HepG2 (cell line): ENCODE data around the gene TCFL5. TPM values are rescaled to one million over a fixed set of nuclear protein-coding genes. Genes with fewer than 3 reads are reported as not detected.
A peak's percentile ranks its signal among the peaks of the same experiment; 100 is the strongest.

ENCODE experiments used
- AHR ChIP-seq: IDR thresholded peaks from 2 replicates; pipeline ENCODE4 v1.6.1; 2018; ENCODE audit warnings: missing genetic modification reagents, missing compliant biosample characterization
- ARNT ChIP-seq: fragments of 450-650 bp; IDR thresholded peaks from 2 replicates; pipeline ENCODE4 v1.6.1; 2017
- CREB3 ChIP-seq: sonication (generic); formaldehyde crosslinking; IDR thresholded peaks from 2 replicates; pipeline ENCODE4 v1.5.0; 2020; ENCODE audit warnings: missing genetic modification reagents
- GABPA ChIP-seq, 2 experiments: IDR thresholded peaks; 2 replicates each; pipeline ENCODE4 v1.6.1; 2011 to 2016; ENCODE audit warnings: low read depth in 2 of 2, low read length in 1 of 2, missing biosample characterization in 1 of 2, missing genetic modification characterization in 1 of 2
- HNRNPUL1 ChIP-seq: fragments of 200-400 bp; formaldehyde crosslinking; IDR thresholded peaks from 2 replicates; pipeline ENCODE4 v1.6.1; 2017; ENCODE audit warnings: low read depth, mild to moderate bottlenecking, low read length, moderate library complexity
- KAT7 ChIP-seq: IDR thresholded peaks from 2 replicates; pipeline ENCODE4 v1.6.1; 2018; ENCODE audit warnings: borderline replicate concordance, missing compliant biosample characterization
- MLX ChIP-seq: IDR thresholded peaks from 2 replicates; pipeline ENCODE4 v1.6.1; 2016
- MXD4 ChIP-seq: IDR thresholded peaks from 2 replicates; pipeline ENCODE4 v1.6.1; 2016; ENCODE audit warnings: mild to moderate bottlenecking, missing biosample characterization, missing genetic modification reagents
- PBX3 ChIP-seq: sonication (generic); formaldehyde crosslinking; IDR thresholded peaks from 2 replicates; pipeline ENCODE4 v1.8.1; 2023; ENCODE audit warnings: missing genetic modification reagents, inconsistent platforms, borderline replicate concordance
- RFXANK ChIP-seq: IDR thresholded peaks from 2 replicates; pipeline ENCODE4 v1.6.1; 2016
- SIX4 ChIP-seq: sonication (generic); formaldehyde crosslinking; IDR thresholded peaks from 2 replicates; pipeline ENCODE4 v1.4.0; 2020; ENCODE audit warnings: missing genetic modification reagents
- SMYD3 ChIP-seq: sonication (generic); formaldehyde crosslinking; IDR thresholded peaks from 2 replicates; pipeline ENCODE4 v1.8.1; 2023; ENCODE audit warnings: mild to moderate bottlenecking, missing genetic modification reagents
- SNAPC4 ChIP-seq: sonication (generic); formaldehyde crosslinking; IDR thresholded peaks from 2 replicates; pipeline ENCODE4 v1.4.0; 2020; ENCODE audit warnings: mild to moderate bottlenecking, missing genetic modification reagents
- SP1 ChIP-seq, 2 experiments: fragments of 450-650 bp in 1 of 2; sonication (generic) in 1 of 2; formaldehyde crosslinking in 1 of 2; IDR thresholded peaks; 2 replicates each; pipeline versions ENCODE4 v1.4.0 to v1.6.1; 2016 to 2020; ENCODE audit warnings: missing genetic modification reagents in 1 of 2
- SP140L ChIP-seq: sonication (generic); formaldehyde crosslinking; IDR thresholded peaks from 2 replicates; pipeline ENCODE4 v1.4.0; 2020; ENCODE audit warnings: missing genetic modification reagents, borderline replicate concordance
- ZBTB42 ChIP-seq: sonication (generic); formaldehyde crosslinking; IDR thresholded peaks from 2 replicates; pipeline ENCODE4 v1.5.0; 2020; ENCODE audit warnings: mild to moderate bottlenecking, missing genetic modification reagents
- ZFP36 ChIP-seq: fragments of 150-350 bp; IDR thresholded peaks from 2 replicates; pipeline ENCODE4 v1.6.1; 2018; ENCODE audit warnings: borderline replicate concordance, low read length, low read depth; ENCODE audit not compliant: partially characterized antibody
- ZNF7 ChIP-seq: IDR thresholded peaks from 2 replicates; pipeline ENCODE4 v1.6.1; 2016; ENCODE audit warnings: missing biosample characterization, missing genetic modification reagents
- ZNF772 ChIP-seq: sonication (generic); formaldehyde crosslinking; IDR thresholded peaks from 2 replicates; pipeline ENCODE4 v1.5.0; 2020; ENCODE audit warnings: mild to moderate bottlenecking, missing genetic modification reagents
- ZNF780A ChIP-seq: sonication (generic); formaldehyde crosslinking; IDR thresholded peaks from 2 replicates; pipeline ENCODE4 v1.8.0; 2022; ENCODE audit warnings: mild to moderate bottlenecking, missing genetic modification reagents, moderate library complexity
- ZNF781 ChIP-seq: sonication (generic); formaldehyde crosslinking; IDR thresholded peaks from 2 replicates; pipeline ENCODE4 v1.5.1; 2020; ENCODE audit warnings: borderline replicate concordance, mild to moderate bottlenecking, missing genetic modification reagents; ENCODE audit errors: not compliant biosample characterization
- polyA plus RNA-seq, 8 experiments: library from polyadenylated mRNA; depleted of rRNA in 3 of 8; stranded (reverse) in 7 of 8; unstranded in 1 of 8; fragments of >200 nt; fragmentation: Illumina TruSeq in 4 of 8; extraction: Trizol in 4 of 8; gene quantifications; 2 replicates each; pipeline versions ENCODE4 v1.2.1 to v1.2.3, GENCODE V29; 2011 to 2016; ENCODE audit warnings: low read depth in 4 of 8, missing spikeins in 1 of 8, mixed read lengths in 1 of 8; ENCODE audit not compliant: insufficient read depth in 1 of 8
- total RNA-seq, 5 experiments: library from RNA; depleted of rRNA; stranded (reverse); fragments of >200 nt; fragmentation: Illumina TruSeq; extraction: Trizol; gene quantifications; 2 replicates each; pipeline ENCODE4 v1.2.3, GENCODE V29; 2016; ENCODE audit warnings: low read depth in 1 of 5
- TF ChIP-seq, protein P1 (sequence below): sonication (generic); formaldehyde crosslinking; IDR thresholded peaks from 2 replicates; pipeline ENCODE4 v1.8.1; 2023; ENCODE audit warnings: mild to moderate bottlenecking, missing genetic modification reagents, borderline replicate concordance

The TCFL5 gene
- total and polyA plus RNA-seq, 2 of the 13 experiments (the other 11 are each of a cell fraction or from before 2014, with no cell fraction given) = 14.8 to 20.0 TPM

GRCh38 chr20:62815066-62815991 lies 46.3 kb downstream of the TCFL5 start (continued):
- TF ChIP-seq PBX3 (no peak), GABPA (IDR thresholded peaks at IDR 0.05; ENCODE audit: low read depth, low read length) (no peak), GABPA (CRISPR knock-in tag; IDR thresholded peaks at IDR 0.05; ENCODE audit: low read depth) (no peak), MXD4 (CRISPR knock-in tag) (no peak), RFXANK (CRISPR knock-in tag) (no peak), HNRNPUL1 (no peak), SIX4 (CRISPR knock-in tag) (no peak), ARNT (no peak), CREB3 (CRISPR knock-in tag) (no peak), ZNF7 (CRISPR knock-in tag) (no peak), ZNF780A (CRISPR knock-in tag) (no peak), SNAPC4 (CRISPR knock-in tag) (no peak), SP1 (IDR thresholded peaks at IDR 0.05) (no peak), SP1 (CRISPR knock-in tag; IDR thresholded peaks at IDR 0.05) (no peak; the same call in 1 of the 2 replicates), SP140L (CRISPR knock-in tag) (no peak), ZNF781 (CRISPR knock-in tag) (no peak), ZNF772 (no peak), SMYD3 (CRISPR knock-in tag) (no peak), AHR (CRISPR knock-in tag) (peak; percentile 41; the same call in 1 of the 2 replicates), KAT7 (CRISPR knock-in tag) (no peak; the same call in 1 of the 2 replicates), MLX (CRISPR knock-in tag) (no peak), ZFP36 (no peak), ZBTB42 (CRISPR knock-in tag) (peak; percentile 51; the same call in 1 of the 2 replicates)
- TF ChIP-seq, protein P1, sequence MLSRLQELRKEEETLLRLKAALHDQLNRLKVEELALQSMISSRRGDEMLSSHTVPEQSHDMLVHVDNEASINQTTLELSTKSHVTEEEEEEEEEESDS (CRISPR knock-in tag) = no peak
